C4-2B (cell line): ENCODE data around the gene INPP4B.

Source experiments
- ZFX ChIP-seq: fragments of 450-650 bp; IDR thresholded peaks from 2 replicates; pipeline ENCODE4 v1.6.1; 2017
- TF ChIP-seq, protein P1 (sequence below): fragments of 450-650 bp; conservative IDR thresholded peaks from 2 replicates; pipeline ENCODE4 v1.5.1; 2017; ENCODE audit warnings: mild to moderate bottlenecking

DNA sequence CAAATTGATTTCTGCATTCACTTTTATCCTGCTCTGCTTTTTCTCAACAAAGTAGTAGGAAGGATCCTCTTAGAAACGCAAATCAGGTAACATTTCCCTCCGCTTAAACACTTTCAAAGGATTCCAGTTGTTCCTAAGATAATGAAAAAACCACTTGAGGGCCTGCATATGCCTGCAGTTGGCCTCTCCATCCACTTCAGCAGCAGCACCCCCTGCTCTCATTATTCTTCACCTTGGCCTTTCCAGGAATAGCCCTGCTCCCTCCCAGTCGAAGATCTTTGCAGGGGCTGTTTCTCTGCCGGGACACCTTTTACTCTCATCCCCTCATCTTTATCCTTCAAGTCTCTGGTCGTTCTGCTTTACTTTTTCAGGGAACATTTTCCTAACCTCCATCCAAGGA lies 314.0 kb downstream of the INPP4B start:
- TF ChIP-seq, protein P1, sequence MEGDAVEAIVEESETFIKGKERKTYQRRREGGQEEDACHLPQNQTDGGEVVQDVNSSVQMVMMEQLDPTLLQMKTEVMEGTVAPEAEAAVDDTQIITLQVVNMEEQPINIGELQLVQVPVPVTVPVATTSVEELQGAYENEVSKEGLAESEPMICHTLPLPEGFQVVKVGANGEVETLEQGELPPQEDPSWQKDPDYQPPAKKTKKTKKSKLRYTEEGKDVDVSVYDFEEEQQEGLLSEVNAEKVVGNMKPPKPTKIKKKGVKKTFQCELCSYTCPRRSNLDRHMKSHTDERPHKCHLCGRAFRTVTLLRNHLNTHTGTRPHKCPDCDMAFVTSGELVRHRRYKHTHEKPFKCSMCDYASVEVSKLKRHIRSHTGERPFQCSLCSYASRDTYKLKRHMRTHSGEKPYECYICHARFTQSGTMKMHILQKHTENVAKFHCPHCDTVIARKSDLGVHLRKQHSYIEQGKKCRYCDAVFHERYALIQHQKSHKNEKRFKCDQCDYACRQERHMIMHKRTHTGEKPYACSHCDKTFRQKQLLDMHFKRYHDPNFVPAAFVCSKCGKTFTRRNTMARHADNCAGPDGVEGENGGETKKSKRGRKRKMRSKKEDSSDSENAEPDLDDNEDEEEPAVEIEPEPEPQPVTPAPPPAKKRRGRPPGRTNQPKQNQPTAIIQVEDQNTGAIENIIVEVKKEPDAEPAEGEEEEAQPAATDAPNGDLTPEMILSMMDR = no peak
- no peak for TF ChIP-seq ZFX
